Activated T-cell treated with anti-CD3 and anti-CD28 coated beads, Interleukin-2, amount 50 U/mL, for 72 hours (primary cell): ENCODE data around the gene CFAP45. TPM values are rescaled to one million over a fixed set of nuclear protein-coding genes. Genes with fewer than 3 reads are reported as not detected.

ENCODE experiments used
- ATAC-seq, 2 donors: fragments of 150-1000 bp; cut with Tn5 transposase; replicated peaks in 1 of 2; 2 replicates each; pipeline ENCODE4 v1.10.0; 2021; ENCODE audit warnings: moderate library complexity in 2 of 2, mild to moderate bottlenecking in 1 of 2
- DNase-seq, 2 donors: peaks; one replicate each; pipeline ENCODE4 v3.0.0; 2021 to 2022; ENCODE audit warnings: mixed read lengths in 1 of 2
- H3K27ac Mint-ChIP-seq: one replicate; pipeline ENCODE4 v1.8.0; 2022; ENCODE audit warnings: mild to moderate bottlenecking, moderate library complexity, mixed read lengths
- H3K27me3 Mint-ChIP-seq: one replicate; pipeline ENCODE4 v1.8.0; 2022; ENCODE audit warnings: low read depth, mixed read lengths
- H3K36me3 Mint-ChIP-seq, 2 donors: one replicate each; pipeline ENCODE4 v1.8.0; 2022; ENCODE audit warnings: mixed read lengths in 2 of 2, mild to moderate bottlenecking in 1 of 2; ENCODE audit not compliant: insufficient read depth in 2 of 2
- H3K4me1 Mint-ChIP-seq: one replicate; pipeline ENCODE4 v1.8.0; 2022; ENCODE audit warnings: low read depth, mixed read lengths
- H3K4me3 Mint-ChIP-seq, 2 donors: one replicate each; pipeline ENCODE4 v1.8.0; 2022; ENCODE audit warnings: mild to moderate bottlenecking in 2 of 2, mixed read lengths in 2 of 2, moderate library complexity in 2 of 2
- H3K9me3 Mint-ChIP-seq, 2 donors: one replicate each; pipeline ENCODE4 v1.8.0; 2022; ENCODE audit warnings: mixed read lengths in 2 of 2
- total RNA-seq, 2 donors: library from RNA; stranded (reverse); gene quantifications; one replicate each; pipeline ENCODE4 v1.2.3, GENCODE V29; 2022

CFAP45 gene
- total RNA-seq, 2 donors from 2014 or later = 2.0 to 2.8 TPM

- Mint-ChIP-seq H3K27ac (no peak overlapping the region), H3K27me3 (no peaks in the 10 kb centered on the region), H3K9me3 (no peaks in the 10 kb centered on the region), H3K4me3 (no peak overlapping the region), H3K36me3 (no peaks in the 10 kb centered on the region), H3K4me1 (no peaks in the 10 kb centered on the region)
- DNase-seq (no peak), ATAC-seq (no peak)
These were observed 18.1 kb downstream of the CFAP45 start for GRCh38 chr1:159881622-159882526.

GRCh38 chr1:159880430-159880829 is 19.5 kb downstream of the CFAP45 start:
- H3K4me1 Mint-ChIP-seq = no peaks in the 10 kb centered on the region
- no peak for ATAC-seq
- H3K4me3 Mint-ChIP-seq = no peak overlapping the region
- no peak for DNase-seq
- no peaks in the 10 kb centered on the region for H3K27me3 Mint-ChIP-seq
- no peak overlapping the region for H3K27ac Mint-ChIP-seq
- no peaks in the 10 kb centered on the region for H3K9me3 Mint-ChIP-seq
- no peaks in the 10 kb centered on the region for H3K36me3 Mint-ChIP-seq

GRCh38 chr1:159879977-159880376 is 20.0 kb downstream of the CFAP45 start:
- H3K4me1 Mint-ChIP-seq = no peaks in the 10 kb centered on the region
- no peak for ATAC-seq
- H3K27ac Mint-ChIP-seq = no peak overlapping the region

GRCh38 chr1:159879136-159879535 is 20.8 kb downstream of the CFAP45 start:
- no peak overlapping the region for H3K27ac Mint-ChIP-seq
- no peaks in the 10 kb centered on the region for H3K36me3 Mint-ChIP-seq

More at GRCh38 chr1:159879977-159880376, 20.0 kb downstream of the CFAP45 start:
- Mint-ChIP-seq H3K27me3 (no peaks in the 10 kb centered on the region), H3K4me3 (no peak overlapping the region), H3K36me3 (no peaks in the 10 kb centered on the region), H3K9me3 (no peaks in the 10 kb centered on the region)
- no peak for DNase-seq

GRCh38 chr1:159877695-159878444 is 22.1 kb downstream of the CFAP45 start:
- no peaks in the 10 kb centered on the region for H3K4me1 Mint-ChIP-seq
- H3K27ac Mint-ChIP-seq = no peak overlapping the region
- H3K27me3 Mint-ChIP-seq = no peaks in the 10 kb centered on the region
- H3K4me3 Mint-ChIP-seq = no peak overlapping the region
- H3K9me3 Mint-ChIP-seq = no peaks in the 10 kb centered on the region
- no peak for DNase-seq
- H3K36me3 Mint-ChIP-seq = no peaks in the 10 kb centered on the region
- no peak for ATAC-seq

More at GRCh38 chr1:159879136-159879535, 20.8 kb downstream of the CFAP45 start:
- Mint-ChIP-seq H3K27me3 (no peaks in the 10 kb centered on the region), H3K4me3 (no peak overlapping the region), H3K9me3 (no peaks in the 10 kb centered on the region), H3K4me1 (no peaks in the 10 kb centered on the region)
- no peak for DNase-seq
- no peak for ATAC-seq

GRCh38 chr1:159873530-159874143 is 26.3 kb downstream of the CFAP45 start:
- no peak for DNase-seq
- no peak overlapping the region for H3K27ac Mint-ChIP-seq

GRCh38 chr1:159872891-159873290 is 27.1 kb downstream of the CFAP45 start:
- ATAC-seq (no peak), DNase-seq (no peak)
- H3K36me3 Mint-ChIP-seq = no peaks in the 10 kb centered on the region
- H3K4me1 Mint-ChIP-seq = peaks cover 7% of the 10 kb centered on the region
- no peaks in the 10 kb centered on the region for H3K9me3 Mint-ChIP-seq
- H3K27me3 Mint-ChIP-seq = peaks cover 11% of the 10 kb centered on the region
- H3K4me3 Mint-ChIP-seq = no peak overlapping the region
- no peak overlapping the region for H3K27ac Mint-ChIP-seq

More at GRCh38 chr1:159873530-159874143, 26.3 kb downstream of the CFAP45 start:
- Mint-ChIP-seq H3K4me1 (peaks cover 7% of the 10 kb centered on the region), H3K9me3 (no peaks in the 10 kb centered on the region), H3K36me3 (no peaks in the 10 kb centered on the region), H3K27me3 (peaks cover 11% of the 10 kb centered on the region), H3K4me3 (no peak overlapping the region)
- ATAC-seq = no peak

GRCh38 chr1:159870704-159871103 is 29.3 kb downstream of the CFAP45 start:
- ATAC-seq (no peak), DNase-seq (no peak)
- H3K4me3 Mint-ChIP-seq = no peak overlapping the region
- peaks cover 11% of the 10 kb centered on the region for H3K27me3 Mint-ChIP-seq
- no peak overlapping the region for H3K27ac Mint-ChIP-seq
- peaks cover 7% of the 10 kb centered on the region for H3K4me1 Mint-ChIP-seq
- H3K36me3 Mint-ChIP-seq = no peaks in the 10 kb centered on the region
- H3K9me3 Mint-ChIP-seq = no peaks in the 10 kb centered on the region

- H3K4me3 Mint-ChIP-seq = no peak overlapping the region
- H3K9me3 Mint-ChIP-seq = no peaks in the 10 kb centered on the region
- no peaks in the 10 kb centered on the region for H3K36me3 Mint-ChIP-seq
- ATAC-seq = no peak
- H3K27ac Mint-ChIP-seq = no peak overlapping the region
- H3K27me3 Mint-ChIP-seq = peaks cover 11% of the 10 kb centered on the region
- H3K4me1 Mint-ChIP-seq = peaks cover 7% of the 10 kb centered on the region
- DNase-seq = no peak
These were observed 30.4 kb downstream of the CFAP45 start for GRCh38 chr1:159869607-159870006.

GRCh38 chr1:159869173-159869572 is 30.8 kb downstream of the CFAP45 start:
- no peak overlapping the region for H3K4me3 Mint-ChIP-seq
- H3K27me3 Mint-ChIP-seq = peaks cover 11% of the 10 kb centered on the region
- H3K27ac Mint-ChIP-seq = no peak overlapping the region
- no peaks in the 10 kb centered on the region for H3K9me3 Mint-ChIP-seq
- peaks cover 7% of the 10 kb centered on the region for H3K4me1 Mint-ChIP-seq
- ATAC-seq (peak; percentile 82 to 88), DNase-seq (peak; percentile 21 to 44)
- no peaks in the 10 kb centered on the region for H3K36me3 Mint-ChIP-seq

- ATAC-seq (peak in 1 of 2 donors; percentile 22), DNase-seq (no peak)
- Mint-ChIP-seq H3K27me3 (peaks cover 11% of the 10 kb centered on the region), H3K9me3 (no peaks in the 10 kb centered on the region), H3K4me3 (no peak overlapping the region), H3K36me3 (no peaks in the 10 kb centered on the region), H3K4me1 (peaks cover 7% of the 10 kb centered on the region), H3K27ac (no peak overlapping the region)
These were observed 31.2 kb downstream of the CFAP45 start for GRCh38 chr1:159868766-159869165.

GRCh38 chr1:159867664-159868026 is 32.3 kb downstream of the CFAP45 start:
- Mint-ChIP-seq H3K9me3 (no peaks in the 10 kb centered on the region), H3K4me1 (peaks cover 7% of the 10 kb centered on the region), H3K36me3 (no peaks in the 10 kb centered on the region), H3K27me3 (peaks cover 11% of the 10 kb centered on the region), H3K4me3 (no peak overlapping the region), H3K27ac (no peak overlapping the region)
- no peak for ATAC-seq
- no peak for DNase-seq
